ENCODE data around the gene ATP6AP1.

- TF ChIP-seq, protein P1, sequence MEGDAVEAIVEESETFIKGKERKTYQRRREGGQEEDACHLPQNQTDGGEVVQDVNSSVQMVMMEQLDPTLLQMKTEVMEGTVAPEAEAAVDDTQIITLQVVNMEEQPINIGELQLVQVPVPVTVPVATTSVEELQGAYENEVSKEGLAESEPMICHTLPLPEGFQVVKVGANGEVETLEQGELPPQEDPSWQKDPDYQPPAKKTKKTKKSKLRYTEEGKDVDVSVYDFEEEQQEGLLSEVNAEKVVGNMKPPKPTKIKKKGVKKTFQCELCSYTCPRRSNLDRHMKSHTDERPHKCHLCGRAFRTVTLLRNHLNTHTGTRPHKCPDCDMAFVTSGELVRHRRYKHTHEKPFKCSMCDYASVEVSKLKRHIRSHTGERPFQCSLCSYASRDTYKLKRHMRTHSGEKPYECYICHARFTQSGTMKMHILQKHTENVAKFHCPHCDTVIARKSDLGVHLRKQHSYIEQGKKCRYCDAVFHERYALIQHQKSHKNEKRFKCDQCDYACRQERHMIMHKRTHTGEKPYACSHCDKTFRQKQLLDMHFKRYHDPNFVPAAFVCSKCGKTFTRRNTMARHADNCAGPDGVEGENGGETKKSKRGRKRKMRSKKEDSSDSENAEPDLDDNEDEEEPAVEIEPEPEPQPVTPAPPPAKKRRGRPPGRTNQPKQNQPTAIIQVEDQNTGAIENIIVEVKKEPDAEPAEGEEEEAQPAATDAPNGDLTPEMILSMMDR (conservative IDR thresholded peaks at IDR 0.05; ENCODE audit: low read length) = no peak
- TF ChIP-seq EZH2phosphoT487 (IDR thresholded peaks at IDR 0.05; ENCODE audit: borderline replicate concordance) = no peak
These were observed 45.2 kb downstream of the ATP6AP1 start for GRCh38 chrX:154473683-154474082.

Data from Loucy (cell line).